ENCODE data around the gene TNFAIP3.

The TNFAIP3 gene

GRCh38 chr6:137866200-137866913 lies 702 bp upstream of the TNFAIP3 start:
- DNase-seq: peak; percentile 92

- peak; percentile 78 for DNase-seq
Measured at GRCh38 chr6:137867685-137868509, 838 bp downstream of the TNFAIP3 start.

GRCh38 chr6:137868721-137869548 lies 1.9 kb downstream of the TNFAIP3 start:
- DNase-seq: no peak

GRCh38 chr6:137869549-137870307 lies 2.7 kb downstream of the TNFAIP3 start:
- DNase-seq: no peak

GRCh38 chr6:137870308-137870644 lies 3.2 kb downstream of the TNFAIP3 start:
- DNase-seq: no peak

- no peak for DNase-seq
Measured at GRCh38 chr6:137870744-137871247, 3.7 kb downstream of the TNFAIP3 start.

- no peak for DNase-seq
Measured at GRCh38 chr6:137871291-137871690, 4.2 kb downstream of the TNFAIP3 start.

GRCh38 chr6:137871831-137872454 lies 4.9 kb downstream of the TNFAIP3 start:
- DNase-seq: no peak

- DNase-seq: no peak
Measured at GRCh38 chr6:137872581-137873115, 5.6 kb downstream of the TNFAIP3 start.

- peak; percentile 82 for DNase-seq
Measured at GRCh38 chr6:137873273-137873762, 6.3 kb downstream of the TNFAIP3 start.

GRCh38 chr6:137874204-137875057 lies 7.4 kb downstream of the TNFAIP3 start:
- DNase-seq: no peak

- no peak for DNase-seq
Measured at GRCh38 chr6:137875058-137875520, 8.0 kb downstream of the TNFAIP3 start.

- DNase-seq: no peak
Measured at GRCh38 chr6:137875606-137876005, 8.5 kb downstream of the TNFAIP3 start.

GRCh38 chr6:137876547-137876946 lies 9.5 kb downstream of the TNFAIP3 start:
- no peak for DNase-seq

GRCh38 chr6:137877113-137877512 lies 10.1 kb downstream of the TNFAIP3 start:
- no peak for DNase-seq

- DNase-seq: no peak
Measured at GRCh38 chr6:137877606-137878005, 10.5 kb downstream of the TNFAIP3 start.

- no peak for DNase-seq
Measured at GRCh38 chr6:137878029-137878428, 11.0 kb downstream of the TNFAIP3 start.

- no peak for DNase-seq
Measured at GRCh38 chr6:137878486-137879285, 11.6 kb downstream of the TNFAIP3 start.

- DNase-seq: no peak
Measured at GRCh38 chr6:137879299-137879698, 12.2 kb downstream of the TNFAIP3 start.

Measured in activated CD8-positive, alpha-beta memory T cell treated with anti-CD3 and anti-CD28 coated beads for 24 hours (primary cell).